ENCODE results near the gene MSANTD2.

The MSANTD2 gene

DNA sequence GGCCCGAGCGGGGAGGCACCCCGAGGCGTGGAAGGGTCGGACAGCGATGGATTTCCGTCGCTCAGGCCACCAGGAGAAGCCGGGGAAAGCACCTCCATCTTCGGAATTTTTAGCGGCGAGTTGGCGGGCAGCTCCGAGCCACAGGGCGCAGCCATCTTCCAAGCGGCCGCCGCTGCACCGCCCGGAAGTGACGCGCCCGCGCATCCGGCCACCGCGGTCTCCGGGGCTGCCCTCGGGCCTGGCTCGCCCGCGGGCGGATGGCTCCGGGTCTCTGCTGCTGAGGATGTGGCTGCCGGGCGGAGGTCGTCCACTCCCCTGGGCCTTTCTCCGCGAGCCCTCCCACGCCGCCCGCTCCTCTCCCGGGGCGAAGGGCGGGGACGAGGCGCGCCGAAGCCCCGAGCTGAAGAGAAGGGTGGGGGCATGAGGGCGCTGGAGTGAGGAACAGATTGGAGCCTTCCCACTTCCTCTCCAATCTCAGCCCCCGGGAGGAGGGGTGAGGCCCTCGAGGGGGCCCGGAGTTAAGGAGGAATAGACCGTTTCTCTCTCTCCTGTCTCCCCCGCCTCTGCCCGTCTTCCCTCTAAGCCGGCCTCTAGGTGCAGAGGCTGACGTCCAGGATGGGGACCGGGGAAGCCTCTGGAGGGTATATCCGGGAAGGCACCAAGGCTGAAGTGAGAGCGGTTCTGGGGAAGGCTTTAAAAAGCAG lies at the start of gene MSANTD2:
MSANTD2 (minus strand) TSS at position 181 of the 704 bp plus-strand sequence; CDS start at position 155, 26 bp downstream.
- peak; percentile 46 for DNase-seq

DNA sequence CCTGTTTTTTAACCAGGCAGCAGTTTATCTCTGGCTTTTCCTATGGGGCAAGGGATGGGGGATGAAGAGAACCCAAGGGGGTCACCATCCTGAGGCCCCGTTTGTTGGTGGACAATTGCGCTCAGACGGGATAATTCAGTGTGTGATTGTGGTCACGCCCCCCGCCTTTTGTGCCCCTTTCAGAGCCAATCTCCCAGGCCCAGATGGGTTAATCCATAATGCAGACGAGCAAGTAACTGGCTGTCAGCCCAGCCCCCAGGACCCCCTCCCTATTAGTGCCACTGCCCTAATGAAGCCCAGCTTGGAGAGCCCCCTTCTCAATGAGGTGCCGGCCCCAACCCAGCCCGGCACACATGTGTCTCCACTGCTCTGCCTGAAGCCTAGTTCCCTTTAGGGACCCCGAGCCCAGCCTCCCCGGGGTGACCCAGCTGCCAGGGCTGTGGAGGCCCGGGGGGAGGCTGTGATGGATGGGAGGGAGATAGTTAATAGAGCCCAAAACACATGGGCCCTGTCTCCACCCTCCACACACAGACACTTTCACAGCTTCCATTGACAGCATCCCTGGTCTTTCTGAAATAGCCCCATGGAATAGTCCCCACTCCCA lies 46.0 kb upstream of the MSANTD2 start:
- DNase-seq: no peak

DNA sequence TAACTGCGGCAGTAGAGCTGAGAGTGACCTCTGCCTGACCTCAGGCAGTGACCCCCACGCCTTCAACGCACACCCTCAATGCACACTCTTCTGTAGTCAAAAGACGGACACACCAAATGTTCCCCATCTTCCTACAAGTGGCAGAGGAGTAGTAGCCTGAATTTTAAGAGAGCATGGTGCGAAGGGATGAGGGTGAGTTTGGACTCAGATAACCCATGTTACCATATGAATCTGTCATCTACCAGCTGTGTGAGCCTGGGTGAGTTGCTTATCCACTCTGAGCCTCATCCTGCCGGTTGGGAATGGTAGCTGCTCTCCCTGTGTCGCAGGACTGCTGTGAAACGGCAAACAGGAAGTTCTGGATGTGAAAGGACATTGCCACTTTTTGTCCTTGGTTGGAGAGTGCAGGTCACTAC lies 44.5 kb upstream of the MSANTD2 start:
- DNase-seq: no peak

DNA sequence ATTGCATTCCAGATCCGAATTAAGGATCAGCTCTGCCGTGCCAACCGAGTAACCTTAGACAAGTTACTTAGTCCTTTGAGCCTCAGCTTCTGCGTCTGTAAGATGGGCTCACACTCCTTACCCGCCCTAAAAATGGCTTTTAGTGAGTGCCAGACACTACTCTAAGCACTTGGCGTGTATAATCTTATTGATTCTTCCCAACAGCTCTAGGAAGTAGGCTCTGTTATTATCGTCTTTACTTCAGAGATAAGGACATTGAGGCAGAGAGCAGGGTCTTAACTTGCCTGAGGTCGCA lies 43.4 kb upstream of the MSANTD2 start:
- no peak for DNase-seq

DNA sequence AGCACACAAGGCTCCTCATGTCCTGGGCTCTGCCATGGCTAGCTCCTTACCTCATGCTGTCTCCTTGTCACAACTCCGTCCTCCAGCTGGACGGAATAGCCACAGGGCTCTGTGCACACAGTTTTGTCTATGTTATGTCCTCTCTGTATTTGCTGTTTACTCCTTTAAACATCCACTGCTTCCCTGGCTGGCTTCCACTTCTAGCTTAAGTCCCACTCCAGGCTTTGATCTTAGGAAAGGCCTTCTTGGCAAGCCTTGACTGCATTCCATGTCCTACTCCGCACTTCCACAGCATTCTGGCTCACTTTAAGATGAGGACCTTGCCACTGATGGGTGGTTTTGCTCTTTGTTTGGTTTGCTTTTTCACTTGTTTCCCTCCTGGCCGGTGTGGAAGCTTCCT lies 42.1 kb upstream of the MSANTD2 start:
- DNase-seq: no peak

DNA sequence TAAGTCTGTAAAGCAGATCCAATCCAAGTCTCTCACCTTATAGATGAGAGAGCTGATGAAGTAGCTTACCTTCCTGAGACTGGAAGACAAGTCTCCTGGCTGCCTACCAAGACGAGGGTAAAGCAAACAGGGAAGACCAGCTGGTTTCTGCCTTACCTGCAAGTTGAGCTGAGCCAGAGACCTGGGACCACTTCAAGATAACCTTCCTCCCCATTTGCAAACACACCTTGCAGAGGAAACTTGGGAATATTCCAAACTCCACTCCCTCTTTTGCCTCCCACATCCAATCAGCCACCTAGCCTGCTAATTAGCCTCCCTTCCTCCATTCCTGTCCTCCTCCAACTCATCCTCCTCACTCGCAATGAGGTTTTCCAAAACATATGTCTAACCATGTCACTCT lies 41.6 kb upstream of the MSANTD2 start:
- DNase-seq: no peak

DNA sequence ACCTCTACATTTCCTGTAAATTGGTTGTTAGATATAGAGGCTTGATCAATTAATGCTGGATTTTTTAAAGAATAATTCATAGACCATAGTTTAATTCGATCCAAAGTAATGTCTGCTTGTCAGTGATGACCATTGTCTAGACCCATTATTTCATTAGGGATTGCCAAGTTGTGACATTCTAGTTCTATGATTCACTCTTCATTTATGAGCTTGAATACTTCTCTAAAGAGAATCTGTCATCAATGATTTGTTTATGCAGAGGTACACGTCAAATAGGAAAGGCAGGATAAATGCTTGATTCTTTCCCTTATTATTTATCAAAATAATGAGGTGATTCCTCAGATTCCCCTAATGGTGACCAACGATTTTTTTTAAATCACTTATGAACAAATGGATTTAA lies 41.0 kb upstream of the MSANTD2 start:
- no peak for DNase-seq

DNA sequence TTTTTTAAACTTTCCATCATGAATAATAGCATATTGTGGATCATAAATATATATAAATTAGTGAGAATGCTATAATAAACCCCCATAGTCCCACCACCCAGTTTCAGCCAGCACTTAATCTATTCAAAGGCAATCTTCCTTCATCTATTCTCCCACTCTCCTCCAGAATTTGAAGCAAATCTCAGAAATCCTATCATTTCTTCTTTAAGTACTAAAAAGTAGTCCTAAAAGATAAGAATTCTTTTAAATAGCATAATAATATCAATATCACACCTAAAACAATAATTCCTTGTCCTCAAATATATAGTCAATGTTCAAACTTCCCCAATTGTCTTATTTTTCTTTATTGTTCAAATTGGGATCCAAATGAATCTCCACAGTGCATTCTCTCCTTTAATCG lies 40.5 kb upstream of the MSANTD2 start:
- no peak for DNase-seq

DNA sequence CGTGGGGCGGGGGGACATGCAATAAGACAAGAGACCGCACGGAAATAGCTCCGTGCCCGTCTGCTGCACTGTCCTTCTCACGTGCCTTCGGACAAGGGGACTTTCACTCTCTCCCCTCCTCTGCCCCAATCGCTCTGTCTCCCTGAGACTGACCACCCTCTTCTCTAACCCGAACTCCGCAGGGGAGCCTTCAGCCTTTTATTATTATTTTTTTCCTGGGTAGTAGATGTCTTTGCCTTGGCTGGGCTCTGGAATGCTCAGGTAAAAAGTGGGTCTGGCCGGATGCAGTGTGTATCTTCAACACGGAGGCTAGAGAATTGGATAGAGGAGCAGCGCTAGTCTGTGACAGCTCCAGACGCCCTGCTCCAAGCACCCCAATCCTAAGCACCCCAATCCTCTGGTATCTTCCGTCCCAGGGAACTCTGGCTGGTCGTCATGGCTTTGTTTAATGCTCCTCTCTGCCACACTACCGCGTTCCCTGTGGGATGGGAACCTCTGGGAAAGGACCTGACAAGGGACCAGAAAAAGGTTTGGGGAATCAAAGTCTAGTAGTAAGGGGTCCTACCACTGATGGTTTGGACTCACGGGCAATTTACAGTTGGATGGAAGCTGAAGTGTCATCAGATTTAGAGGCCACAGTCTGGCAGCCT lies 39.9 kb upstream of the MSANTD2 start:
- DNase-seq: no peak

DNA sequence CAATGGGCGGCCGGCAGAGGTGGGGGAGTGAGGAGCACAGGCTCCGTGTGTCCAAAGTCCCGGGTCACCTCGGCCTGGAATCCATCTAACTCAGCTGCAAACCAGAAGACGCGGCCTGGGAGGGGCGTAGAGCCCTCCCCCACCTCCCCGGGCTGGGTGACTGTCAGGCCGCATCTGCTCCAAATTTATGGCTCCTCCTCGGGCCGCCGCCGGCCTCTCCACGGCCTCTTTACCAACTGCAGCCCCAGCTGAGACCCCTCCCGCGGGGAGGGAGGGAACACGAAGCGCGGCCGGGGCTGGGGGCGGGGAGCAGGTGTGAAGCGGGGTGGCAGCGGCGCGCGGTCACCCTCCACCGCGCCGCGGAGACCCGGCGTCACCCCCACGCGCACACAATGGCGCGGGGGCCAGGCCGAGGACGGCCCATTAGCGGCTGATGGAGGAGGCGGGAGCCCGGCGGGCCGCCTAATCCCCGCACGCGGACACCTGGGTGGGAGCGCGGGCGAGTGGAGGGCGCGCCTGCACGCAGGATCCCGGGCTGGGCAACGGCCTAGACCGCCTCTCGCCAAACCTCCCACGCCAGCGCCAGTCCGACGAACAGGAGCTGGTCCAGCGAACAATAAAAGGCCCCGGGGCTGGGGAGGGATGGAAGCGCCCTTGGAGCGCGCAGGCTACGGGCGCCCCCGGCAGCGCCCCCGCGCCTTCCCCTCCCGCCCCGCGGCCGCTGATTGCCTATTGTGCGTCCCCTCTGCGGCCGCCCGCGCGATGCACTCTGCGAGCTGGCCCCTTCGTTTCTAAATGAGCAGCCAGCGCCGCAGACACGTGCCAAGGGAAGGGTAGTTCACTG lies 39.1 kb upstream of the MSANTD2 start:
- no peak for DNase-seq

DNA sequence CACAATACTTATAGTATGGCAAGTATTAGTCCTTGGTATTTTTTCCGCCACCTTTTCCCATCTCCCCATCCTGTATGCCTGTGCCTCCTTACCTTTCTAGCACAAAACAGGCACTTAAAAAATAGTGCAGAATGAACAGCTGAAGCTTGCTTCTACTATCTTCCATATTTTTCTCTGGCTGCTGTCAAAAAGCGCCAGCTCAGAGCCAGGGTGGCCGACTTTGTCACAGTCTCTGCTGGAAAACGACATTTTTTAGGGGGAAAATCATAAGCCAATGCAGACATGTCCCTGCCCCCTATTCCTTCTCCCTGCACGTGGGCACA lies 38.6 kb upstream of the MSANTD2 start:
- no peak for DNase-seq

DNA sequence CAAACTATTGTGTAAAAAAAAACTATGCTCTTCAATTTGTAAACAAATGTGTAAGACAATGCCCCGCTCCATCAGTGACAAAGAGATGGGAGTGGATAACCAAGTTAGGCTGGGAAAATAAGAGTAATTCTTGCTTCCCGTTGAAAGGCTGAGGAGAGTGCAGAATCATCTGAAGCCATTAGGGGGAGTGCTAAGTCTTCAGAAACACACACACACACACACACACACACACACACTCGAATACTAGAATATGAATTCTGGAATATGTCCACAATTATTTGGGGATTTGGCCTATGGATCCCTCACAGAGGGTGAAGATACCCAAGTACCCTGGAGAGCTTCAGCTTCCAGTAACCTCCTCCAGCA lies 37.3 kb upstream of the MSANTD2 start:
- DNase-seq: no peak

DNA sequence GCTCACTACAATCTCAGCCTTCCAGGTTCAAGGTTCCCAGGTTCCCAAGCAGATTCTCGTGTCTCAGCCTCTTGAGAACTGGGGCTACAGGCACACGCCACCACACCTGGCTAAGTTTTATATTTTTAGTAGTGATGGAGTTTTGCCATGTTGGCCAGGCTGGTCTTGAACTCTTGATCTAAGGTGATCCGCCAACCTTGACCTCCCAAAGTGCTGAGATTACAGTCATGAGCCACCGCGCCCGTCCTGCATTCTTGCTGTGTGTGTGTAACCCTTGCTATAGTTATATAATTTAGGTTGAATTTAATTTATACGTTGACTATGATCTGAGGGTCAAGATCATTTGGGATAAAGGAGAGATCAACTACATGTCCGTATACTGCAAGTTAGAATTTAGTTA lies 35.7 kb upstream of the MSANTD2 start:
- DNase-seq: no peak

DNA sequence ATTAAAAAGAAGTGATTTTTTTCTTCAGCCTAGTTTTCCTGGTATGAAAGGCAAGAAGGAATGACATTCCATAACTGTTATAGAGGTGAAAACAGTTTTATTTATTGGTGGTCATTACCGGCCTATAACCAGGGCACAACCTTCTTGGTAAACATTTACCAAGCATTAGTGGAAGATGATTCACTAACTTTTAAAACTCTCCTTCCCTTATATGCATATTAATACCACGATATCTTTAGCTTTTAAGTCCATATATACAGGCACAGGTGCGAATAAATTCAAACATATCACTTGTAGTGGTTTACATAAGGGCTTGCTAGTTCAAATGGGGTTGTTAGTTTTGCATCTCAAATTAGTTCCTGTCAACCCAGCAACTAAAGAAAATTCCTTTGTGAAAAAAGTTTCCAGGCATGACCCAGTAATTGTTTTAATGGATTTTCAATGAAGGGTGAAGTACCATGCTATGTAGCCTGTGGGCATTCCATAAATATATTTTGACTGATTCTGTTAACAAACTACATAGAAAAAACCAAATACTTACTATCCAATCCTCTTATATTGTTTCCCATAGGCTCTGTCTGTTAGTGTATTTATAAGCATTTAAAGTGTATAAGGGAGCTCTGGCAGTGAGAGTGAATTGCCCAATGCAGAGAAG lies 34.4 kb upstream of the MSANTD2 start:
- no peak for DNase-seq

DNA sequence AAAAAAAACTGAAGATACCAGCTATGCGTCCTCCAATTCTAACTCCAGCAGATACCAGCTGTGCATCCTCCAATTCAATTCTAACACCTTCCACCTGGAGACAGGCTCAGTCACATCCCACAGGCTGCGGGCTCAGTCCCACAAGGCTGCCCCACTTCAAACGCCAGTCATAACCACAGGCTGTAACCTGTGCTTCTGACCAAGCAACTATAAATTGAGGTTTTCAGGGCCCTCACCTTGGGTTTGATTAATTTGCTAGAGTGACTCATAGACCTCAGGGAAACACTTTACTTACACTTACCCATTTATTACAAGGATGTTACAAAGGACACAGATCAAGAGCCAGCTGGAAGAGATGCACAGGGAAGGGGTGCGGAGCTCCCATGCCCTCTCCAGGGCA lies 32.4 kb upstream of the MSANTD2 start:
- DNase-seq: no peak

DNA sequence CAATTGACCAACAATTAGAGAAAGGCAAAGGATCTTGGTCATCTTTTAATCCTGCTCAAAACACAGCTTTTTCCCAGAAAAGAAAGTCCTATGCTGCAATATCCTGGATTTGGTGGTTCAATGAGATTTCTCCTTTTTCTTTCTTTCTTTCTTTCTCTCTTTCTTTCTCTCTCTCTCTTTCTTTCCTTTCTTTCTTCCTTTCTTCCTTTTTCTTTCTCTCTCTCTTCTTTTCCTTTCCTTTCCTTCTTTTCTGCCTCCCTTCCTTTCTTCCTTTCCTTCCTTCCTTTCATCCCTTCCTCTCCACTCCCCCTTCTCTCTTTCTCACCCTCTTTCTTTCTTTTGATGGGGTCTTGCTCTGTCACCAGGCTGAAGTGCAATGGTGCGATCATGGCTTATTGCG lies 31.7 kb upstream of the MSANTD2 start:
- DNase-seq: no peak

DNA sequence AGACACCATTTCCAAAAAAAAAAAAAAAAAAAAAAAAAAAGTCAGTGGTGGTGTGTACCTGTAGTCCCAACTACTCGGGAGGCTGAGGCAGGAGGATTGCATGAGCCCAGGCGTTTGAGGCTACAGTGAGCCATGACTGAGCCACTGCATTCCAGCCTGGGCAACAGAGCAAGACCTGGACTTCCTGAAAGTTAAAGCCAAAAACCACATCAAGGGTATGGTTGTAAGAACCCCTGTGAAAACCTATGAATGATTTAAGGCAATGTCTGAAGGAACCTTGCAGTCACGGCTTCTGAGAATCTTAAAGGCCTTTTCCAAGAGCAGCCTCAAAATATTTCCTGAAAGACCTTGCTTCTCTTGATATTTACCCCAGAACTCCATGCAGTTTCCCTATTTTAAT lies 30.5 kb upstream of the MSANTD2 start:
- DNase-seq: no peak

DNA sequence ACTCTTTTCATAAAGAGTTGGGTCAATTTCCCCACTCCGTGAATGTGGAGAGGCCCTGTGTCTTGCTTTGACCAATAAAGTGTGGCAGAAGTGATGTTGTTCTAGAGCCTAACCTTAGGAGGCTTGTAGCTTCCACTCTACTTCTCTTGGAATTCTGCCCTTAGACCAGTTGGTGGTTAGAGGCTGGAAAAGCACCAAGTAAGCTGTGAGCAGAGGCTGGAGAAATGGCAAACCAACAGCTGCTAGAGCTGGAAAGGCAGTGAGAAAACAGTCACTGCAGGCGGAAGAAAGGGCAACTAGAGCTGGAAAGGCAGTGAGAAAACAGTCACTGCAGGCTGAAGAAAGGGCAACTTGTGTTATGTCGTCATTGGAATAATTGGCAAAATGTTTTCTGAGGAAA lies 29.8 kb upstream of the MSANTD2 start:
- DNase-seq: no peak

DNA sequence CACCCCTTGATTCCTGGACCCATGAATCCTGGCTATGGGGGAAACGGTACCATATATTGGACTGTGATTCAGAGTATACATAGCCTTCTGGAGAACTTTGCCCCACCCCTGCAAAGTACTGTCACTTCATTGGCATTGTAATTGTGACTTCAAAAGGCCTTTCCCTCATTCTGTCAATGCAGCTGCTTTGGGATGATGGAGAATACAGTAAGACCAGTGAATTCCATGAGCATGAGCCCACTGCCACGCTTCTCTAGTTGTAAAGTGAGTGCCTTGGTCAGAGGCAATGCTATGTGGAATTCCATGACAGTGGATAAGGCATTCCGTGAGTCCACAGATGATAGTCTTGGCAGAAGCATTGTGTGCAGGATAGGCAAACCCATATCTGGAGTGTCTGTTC lies 25.7 kb upstream of the MSANTD2 start:
- DNase-seq: no peak

DNA sequence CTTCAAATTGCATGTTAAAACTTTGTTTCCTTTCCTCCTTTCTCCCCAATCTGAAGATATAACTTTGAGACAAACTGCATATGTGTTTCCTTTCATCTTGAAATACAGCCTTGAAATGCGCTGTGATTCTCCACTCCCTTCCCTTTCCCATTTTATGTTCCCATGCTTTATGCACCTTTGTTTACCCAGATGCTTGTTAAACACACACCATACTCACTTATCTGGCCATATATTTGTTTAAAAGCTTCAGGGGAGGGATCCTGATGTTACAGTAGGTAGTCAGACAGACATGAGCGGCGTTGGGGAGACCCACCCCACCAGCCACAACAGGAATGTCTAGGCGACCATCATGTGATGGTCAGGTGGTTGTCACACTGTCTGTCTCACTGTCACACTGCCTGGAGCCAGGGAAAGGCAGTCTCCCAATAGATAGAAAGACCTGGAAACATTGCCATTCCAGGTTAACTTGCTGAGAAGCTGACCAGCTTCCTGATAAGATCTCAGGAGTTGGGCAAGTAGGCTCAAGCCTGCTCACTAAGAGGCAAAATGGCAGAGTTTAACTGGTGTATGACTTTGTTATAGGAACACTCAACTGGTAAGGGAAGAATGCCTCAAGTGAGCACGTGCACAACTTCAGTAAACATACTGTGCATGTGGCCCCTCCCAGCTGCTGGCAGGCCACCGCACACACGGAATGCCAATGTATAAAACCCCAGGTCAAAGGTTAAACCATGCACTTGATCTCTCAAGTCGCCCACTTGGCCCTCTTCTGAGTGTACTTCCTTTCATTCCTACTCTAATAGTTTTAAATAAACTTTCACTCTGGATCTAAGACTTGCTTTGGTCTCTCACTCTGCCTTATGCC lies 23.5 kb upstream of the MSANTD2 start:
- DNase-seq: no peak

DNA sequence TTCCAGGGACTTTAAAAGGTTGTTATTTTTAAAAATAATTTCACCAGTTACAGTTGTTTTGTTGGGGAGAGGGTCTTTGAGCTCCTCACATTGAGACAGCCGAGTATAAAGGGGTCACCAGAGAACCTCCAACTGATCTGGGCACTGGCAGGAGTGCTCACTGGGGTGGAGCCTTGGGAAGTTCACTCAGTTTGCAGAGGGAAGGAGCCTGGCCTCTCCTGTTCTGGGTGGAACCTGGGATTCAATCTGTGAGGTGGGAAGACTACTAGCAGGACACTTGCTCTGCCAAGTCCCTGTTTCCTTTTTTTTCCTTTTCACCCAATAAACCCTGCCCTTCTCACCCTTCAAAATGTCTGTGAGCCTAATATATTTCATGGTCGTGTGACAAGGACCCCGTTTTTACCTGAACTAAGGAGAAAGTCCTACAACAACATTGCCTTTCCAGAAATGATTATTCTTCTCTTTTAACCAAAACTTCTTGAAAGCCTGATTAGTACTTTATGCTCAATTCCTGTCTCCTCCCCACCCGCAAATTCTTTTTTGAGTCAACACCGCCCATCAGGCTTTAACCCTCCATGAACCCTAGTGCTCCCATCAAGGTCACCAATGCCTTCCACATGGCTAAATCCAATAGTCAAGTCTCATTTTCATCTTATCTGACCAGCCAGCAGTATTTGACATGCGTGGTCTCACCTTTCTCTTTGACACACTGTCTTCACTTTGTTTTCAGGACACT lies 22.0 kb upstream of the MSANTD2 start:
- DNase-seq: no peak

DNA sequence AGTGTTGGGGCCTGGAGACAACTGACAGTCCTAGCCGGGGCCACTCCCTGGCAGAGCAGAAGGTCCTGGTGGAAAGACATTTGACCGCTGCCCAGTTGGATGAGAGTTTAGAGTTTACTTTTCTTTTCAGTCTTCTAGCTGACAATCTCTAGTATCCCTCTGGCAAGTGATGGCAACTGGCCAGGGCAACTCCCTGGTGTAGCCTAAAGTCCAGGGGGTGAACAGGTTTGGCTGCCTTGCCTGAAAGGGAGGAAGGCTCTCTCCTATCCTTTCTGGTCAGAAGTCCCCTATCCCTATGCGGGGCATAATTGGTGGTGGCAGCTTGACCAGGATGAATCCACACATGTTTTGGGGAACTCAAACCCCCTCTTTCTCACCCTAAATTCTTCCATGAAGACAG lies 16.8 kb upstream of the MSANTD2 start:
- no peak for DNase-seq
